Measurements from ENCODE around the gene EFL1.
"Not testable (repeated sequence)": the region's sequence is repeated elsewhere in the genome, so short reads cannot be mapped to it uniquely, and the experiment has no call there.

The EFL1 gene

GRCh38 chr15:82275410-82275809, 12.9 kb upstream of the EFL1 start:
- DNase-seq = no peak

- DNase-seq = no peak
Measured at GRCh38 chr15:82272154-82272553, 9.6 kb upstream of the EFL1 start.

- DNase-seq = peak; percentile 49
Measured at GRCh38 chr15:82268454-82268853, 5.9 kb upstream of the EFL1 start.

- not testable (repeated sequence) for DNase-seq
Measured at GRCh38 chr15:82267137-82267536, 4.6 kb upstream of the EFL1 start.

- peak; percentile 95 for DNase-seq
Measured at GRCh38 chr15:82263350-82263749, 816 bp upstream of the EFL1 start.

GRCh38 chr15:82261566-82262421, 740 bp downstream of the EFL1 start:
- DNase-seq = peak; percentile 83

- DNase-seq = not testable (repeated sequence)
Measured at GRCh38 chr15:82248261-82248660, 14.3 kb downstream of the EFL1 start.

- not testable (repeated sequence) for DNase-seq
Measured at GRCh38 chr15:82245956-82246355, 16.6 kb downstream of the EFL1 start.

- not testable (repeated sequence) for DNase-seq
Measured at GRCh38 chr15:82243644-82244043, 18.9 kb downstream of the EFL1 start.

GRCh38 chr15:82241836-82242499, 20.6 kb downstream of the EFL1 start:
- not testable (repeated sequence) for DNase-seq

- DNase-seq = no peak
Measured at GRCh38 chr15:82239685-82240391, 22.7 kb downstream of the EFL1 start.

GRCh38 chr15:82237944-82238534, 24.5 kb downstream of the EFL1 start:
- DNase-seq = not testable (repeated sequence)

- DNase-seq = peak; percentile 1
Measured at GRCh38 chr15:82231842-82232241, 30.7 kb downstream of the EFL1 start.

- DNase-seq = no peak
Measured at GRCh38 chr15:82231233-82231632, 31.3 kb downstream of the EFL1 start.

GRCh38 chr15:82228750-82229149, 33.8 kb downstream of the EFL1 start:
- no peak for DNase-seq

GRCh38 chr15:82221535-82221934, 41.0 kb downstream of the EFL1 start:
- peak; percentile 43 for DNase-seq

GRCh38 chr15:82216092-82216491, 46.4 kb downstream of the EFL1 start:
- DNase-seq = not testable (repeated sequence)

- not testable (repeated sequence) for DNase-seq
Measured at GRCh38 chr15:82212201-82212600, 50.3 kb downstream of the EFL1 start.

GRCh38 chr15:82210066-82210597, 52.4 kb downstream of the EFL1 start:
- DNase-seq = peak; percentile 47

- not testable (repeated sequence) for DNase-seq
Measured at GRCh38 chr15:82204575-82204974, 58.0 kb downstream of the EFL1 start.

- peak; percentile 78 for DNase-seq
Measured at GRCh38 chr15:82197733-82198594, 64.6 kb downstream of the EFL1 start.

GRCh38 chr15:82196353-82196752, 66.2 kb downstream of the EFL1 start:
- no peak for DNase-seq
